NCI-H2196 treated with DMSO at 0.1 percent for 48 hours (cell line): ENCODE measurements around the gene NTRK2.

ENCODE experiments used
- DNase-seq: peaks from one replicate; lab custom pipeline; 2025; ENCODE audit not compliant: unreplicated experiment; lab: John Stamatoyannopoulos, UW

NTRK2 gene

DNA sequence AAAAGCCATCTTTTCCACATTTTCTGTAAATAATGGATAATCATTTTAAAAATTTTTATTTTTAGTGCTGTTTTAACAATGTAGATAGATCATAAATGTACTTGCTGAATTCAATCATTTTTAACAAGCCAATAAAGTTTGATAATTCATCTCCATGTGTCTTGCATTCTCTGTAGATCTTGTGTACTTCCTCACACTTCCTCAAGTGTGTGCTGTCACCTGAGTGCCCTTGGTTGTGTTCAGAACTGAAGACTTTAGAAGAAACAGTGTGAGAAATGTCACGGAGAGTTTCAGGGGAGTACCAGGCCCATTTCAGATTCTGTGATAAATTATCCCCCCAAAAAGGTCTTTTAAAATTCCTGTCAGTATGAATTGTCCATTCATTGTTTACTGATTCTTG lies 146.0 kb downstream of the NTRK2 start:
- no peak for DNase-seq

DNA sequence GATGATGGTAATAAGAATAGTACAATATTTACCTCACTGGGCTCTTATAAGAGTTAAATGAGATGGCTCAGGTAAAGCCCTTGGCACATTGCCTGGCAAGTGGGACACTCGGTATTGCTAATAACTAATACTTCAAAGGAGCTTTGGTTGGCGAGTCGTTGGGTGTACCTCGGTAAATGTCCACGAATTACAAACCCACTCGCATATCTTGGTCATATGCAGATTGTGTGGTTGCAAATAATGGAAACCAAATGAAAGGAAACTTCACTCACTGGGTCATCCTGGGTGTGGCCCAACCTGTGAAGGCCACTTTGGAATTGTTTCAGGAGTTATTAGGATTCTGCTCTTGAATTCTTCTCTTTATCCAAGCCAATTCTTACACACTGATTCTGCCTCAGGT lies 147.5 kb downstream of the NTRK2 start:
- no peak for DNase-seq

DNA sequence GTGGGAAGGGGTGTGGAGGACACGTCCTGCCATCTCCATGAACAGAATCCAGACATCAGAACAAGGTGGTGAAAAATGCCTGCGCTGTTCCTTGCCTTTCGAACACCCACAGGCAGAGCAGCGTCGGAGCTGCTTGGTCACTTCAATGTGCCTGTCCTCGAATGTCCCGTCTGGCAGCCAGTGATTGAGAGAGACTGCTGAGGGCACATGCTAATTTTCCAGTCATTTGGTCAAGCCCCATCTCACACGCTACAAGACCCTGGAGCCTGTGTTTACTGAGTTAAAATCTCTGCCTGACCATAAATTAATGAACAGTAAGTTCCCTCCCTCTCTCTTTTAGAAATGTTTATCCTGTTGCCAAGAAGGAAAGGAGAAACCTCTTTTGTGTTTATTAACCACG lies 149.3 kb downstream of the NTRK2 start:
- DNase-seq: no peak

DNA sequence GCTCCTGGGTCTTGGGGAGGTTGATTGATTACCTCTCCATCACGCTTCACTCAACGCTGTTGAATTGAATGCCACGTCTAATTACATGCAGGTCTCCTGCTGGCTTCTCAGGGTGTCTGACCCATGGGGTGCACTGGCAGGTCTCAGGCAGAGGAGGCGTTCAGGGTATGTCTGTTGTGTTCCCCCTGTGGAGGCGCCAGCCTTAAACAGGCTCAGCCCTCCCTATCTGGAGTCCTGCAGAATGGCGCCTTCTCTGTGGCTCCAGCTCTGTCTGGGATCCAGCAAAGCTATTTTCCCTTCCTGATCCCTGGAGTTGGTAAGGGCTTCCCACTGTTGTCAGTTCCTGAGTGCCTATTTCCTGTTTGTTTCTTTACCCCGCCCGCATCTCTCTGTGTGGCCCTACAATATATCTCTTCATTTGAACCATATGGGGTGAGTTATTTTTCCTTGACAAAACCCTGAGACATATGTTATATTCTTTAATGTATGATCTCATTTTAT lies 150.0 kb downstream of the NTRK2 start:
- no peak for DNase-seq

DNA sequence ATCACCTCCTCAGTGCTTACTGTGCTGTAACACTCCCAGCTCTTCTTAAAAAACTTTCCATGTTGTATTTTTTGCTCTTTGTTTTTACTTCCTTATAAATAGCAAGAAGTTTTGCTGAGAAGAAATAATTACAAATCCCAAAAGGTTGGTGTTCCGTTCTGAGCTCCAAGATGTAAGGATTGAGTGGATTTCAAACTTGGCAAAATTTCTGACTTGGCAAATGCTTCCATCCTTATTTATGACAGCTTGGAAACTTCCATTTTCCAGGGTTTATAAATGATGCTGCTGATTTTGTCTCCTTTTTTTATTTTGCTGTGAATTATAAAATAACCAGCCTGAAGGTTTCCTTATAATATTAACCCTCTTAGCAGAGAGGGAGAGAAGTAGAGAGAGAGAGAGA lies 151.9 kb downstream of the NTRK2 start:
- DNase-seq: no peak

DNA sequence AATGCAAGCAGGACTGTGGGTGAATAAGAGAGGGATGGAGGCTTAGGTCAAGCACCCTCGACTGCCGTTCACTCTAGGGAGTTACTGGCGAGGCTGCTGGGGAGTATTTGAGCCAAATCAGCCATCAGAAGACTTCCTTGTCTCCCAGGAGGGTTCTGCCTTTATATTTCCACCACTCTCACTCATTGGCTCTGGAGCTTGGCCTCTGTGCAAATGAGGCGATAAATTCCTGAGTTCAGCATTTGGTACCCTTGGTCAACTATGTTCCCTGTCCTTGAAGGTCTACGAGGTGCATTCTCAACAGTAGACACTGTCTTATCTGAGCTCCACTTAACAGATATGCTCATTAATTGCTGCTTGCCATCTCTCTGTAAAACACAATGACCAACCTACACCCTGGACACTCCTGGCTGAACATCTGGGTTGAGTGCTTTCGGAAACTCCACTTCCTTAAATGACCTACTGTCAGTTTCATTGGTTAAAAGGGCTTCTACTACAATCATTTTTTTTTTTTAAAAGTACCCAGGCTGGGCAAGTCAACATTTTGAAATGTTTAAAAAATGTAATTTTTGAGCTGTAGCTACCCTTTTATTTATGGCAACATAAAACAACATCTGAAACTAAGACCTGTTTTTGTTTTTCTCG lies 153.2 kb downstream of the NTRK2 start:
- no peak for DNase-seq

DNA sequence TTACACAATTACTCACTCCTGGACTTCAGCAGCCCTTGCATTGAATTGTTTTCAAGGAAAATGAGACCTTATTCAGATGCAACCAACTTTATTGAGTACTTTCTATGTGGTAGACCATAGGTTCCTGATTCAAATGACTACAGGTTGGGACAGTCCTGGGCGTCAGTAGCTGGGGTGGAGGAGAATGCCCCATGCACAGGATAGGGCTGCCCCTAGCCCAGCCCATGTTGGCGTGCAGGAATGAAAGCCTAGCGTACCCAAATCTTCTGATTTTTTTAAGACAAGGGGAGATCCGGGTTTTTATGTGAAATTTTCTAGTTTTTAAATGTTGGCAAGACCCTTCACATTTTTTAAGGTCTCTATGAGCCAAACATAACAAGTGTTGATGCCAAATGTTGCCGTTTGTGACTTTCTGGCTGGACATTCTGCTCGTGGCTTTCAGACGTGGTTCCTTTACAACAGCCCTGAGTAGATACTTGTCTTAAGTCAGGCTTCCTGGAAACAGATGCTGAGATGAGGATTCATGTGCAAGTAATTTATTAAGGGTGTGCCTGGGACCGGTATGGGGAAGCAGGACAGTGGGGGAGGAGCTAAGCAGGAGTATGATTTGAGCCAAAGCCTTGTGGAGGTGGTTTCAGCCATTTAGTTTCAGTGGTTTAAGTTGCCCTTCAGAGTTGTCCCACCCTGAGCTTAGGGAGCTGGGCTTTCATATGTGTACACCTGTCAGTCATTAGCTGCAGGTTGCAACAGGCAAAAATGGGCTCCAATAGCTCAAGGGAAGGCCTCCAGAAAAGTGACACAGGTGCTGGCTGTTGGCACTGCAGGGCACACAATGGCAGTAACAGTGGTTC lies 154.1 kb downstream of the NTRK2 start:
- DNase-seq: no peak

DNA sequence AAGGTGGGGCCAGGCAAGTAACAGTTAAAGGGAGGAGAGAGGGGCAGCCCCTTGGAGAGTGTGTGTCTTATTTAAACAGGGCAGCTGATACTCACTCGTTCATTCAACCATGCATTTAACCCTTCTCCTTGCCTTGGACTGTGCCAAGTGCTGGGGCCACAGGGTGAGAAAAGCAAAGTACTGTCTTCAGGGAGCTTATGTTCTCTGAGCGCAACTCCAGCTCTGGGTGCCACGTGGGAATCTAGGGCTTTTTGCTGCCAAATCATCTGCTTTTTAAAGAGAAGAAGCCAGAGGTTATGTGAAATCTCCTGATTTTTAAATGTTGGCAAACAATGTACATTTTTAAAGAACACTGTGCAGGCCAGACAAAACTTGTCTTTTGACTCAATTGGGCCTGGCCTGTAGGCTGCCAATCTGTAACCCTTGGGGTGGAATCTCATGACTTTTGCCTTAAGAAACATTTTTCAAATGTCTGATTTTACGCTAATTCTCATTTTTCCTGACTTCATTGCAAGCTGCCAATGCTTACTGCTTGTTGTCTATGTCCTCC lies 157.8 kb downstream of the NTRK2 start:
- DNase-seq: no peak

DNA sequence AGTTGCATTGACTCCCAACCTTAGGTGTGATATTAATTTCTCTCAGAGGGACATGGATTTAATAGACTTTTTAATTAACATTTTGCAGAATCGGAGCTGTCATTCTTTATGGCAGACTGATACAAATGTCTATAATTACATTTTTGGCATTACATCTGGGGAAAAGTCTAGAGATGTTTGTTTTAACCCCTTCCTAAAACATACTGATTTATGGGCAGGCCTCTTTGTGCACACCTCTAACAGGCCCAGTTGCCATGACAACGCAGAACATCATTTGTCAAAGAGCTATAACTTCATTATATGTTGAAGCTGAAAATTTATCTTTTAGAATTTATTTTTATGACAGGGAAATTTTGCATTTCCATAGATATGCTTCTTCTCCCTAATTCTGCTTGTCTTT lies 158.5 kb downstream of the NTRK2 start:
- DNase-seq: no peak

DNA sequence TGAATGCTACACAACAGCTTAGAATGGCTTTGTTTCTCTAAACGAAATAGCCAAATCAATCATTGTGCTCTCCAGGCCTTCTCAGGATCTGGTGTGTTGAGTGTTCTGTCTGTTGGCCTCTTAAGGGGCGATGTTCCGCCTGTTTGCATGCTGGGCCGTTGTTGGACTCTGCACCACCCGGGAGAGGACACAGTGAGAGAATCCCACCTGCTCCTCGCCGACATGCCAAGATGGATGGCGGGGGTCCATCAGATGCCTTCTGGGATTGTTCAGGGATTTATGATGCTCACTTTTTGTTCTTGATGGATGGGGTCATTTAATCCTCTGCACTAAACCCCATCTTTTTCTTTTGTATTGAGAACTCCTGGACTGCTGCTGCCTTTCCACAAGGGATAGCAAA lies 159.9 kb downstream of the NTRK2 start:
- no peak for DNase-seq

DNA sequence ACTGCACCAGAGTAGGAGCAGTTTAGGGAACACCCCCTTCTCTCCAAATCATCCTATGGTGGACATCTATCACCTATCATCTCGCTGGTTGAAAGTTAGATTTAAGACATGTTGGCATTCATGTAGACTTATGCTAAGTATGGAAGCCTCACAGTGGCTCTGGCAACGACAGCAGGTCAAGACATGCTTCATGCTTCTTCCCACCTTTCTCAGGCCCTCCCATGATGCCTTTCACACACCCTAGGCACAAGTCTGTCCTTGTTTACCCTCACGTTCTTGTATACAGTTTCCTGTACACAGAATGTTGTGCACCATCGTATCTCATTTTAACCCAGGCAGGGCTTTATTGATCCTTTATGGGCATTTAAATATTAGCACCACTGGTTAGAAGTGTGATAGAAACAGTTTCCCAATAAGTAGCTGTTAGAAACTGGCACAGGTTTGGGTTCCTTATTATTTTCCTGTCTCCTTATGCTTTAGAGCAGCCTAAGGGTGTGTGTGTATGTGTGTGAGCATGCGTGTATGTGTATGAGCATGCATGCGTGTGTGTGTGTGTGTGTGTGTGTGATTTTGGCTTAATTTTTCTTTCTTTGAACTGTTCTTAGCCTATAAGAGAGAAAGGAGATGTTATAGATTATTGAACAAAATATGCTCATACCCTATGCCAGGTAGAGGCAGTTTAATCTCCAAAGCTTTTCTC lies 160.6 kb downstream of the NTRK2 start:
- no peak for DNase-seq

DNA sequence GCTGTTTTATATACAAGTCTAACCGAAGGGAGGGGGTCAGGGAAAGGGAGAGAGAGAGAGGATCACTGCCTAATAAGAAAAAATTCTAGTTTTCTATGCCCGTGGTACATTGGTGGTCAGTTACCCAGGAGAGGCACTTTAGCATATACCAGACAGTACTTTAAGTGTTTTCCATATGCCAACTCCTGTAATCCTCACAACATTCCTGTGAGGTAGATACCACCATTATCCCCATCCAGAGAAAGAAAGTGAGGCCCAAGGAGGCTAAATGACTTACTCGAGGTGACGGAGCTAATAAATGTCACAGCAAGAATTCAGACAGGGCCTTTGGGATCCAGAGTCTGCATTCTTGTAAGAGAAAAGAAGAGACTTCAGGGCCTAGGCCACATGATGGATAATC lies 161.8 kb downstream of the NTRK2 start:
- no peak for DNase-seq

DNA sequence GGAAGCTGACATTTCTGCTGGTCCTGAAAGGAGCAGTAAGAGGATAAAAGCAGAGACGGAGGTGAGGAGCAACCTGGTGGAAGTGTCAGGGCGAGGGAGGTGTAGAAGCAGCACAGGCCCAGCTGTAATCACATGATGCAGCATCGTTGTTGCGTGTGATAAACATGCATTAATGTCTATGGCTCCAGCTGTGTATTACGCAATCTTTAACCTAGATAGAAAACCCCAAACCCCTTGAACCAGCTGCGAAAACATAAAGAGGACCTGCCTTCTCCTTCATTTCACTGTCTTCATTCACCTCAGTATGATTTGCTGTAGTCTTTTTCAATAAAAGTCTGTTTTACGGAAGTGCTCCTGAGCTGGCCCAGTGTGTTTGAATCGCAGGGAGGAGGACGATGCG lies 162.9 kb downstream of the NTRK2 start:
- DNase-seq: no peak

DNA sequence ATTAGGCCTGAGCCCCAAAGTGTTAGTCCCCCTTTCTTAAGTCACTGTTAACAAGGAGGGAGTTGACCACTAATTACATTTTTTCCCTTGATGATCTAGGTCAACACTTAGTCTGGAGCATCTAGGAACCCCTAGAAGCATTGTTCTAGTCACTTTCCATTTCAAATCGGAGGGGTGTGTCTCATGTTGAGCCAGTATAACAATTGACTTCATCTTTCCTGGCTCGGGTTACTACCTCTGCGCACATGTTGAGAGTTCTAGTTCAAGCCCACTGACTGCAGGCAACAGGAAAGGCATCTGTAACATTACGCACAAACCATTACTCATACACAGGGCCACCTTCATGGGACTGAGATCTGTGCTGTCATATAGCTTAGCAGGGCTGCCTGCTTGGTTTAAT lies 164.9 kb downstream of the NTRK2 start:
- DNase-seq: no peak

DNA sequence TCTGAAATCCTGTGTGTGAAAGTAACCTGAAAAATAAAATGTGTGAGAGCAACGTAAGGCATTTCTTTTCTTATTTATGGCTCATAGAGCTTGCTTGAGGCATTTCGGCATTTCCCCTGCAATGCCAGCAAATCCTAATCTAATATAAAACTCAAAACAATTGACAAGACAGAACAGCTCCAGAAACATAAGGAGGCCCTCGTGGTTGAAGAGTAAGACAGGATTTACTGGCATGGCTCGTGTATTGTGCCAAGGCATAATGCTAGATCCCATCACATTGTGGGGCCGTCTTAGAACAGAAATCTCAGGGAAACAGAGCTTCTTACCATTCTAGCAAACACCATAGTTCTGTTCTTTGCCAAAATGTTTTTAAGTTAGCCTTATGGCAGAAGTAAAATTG lies 166.2 kb downstream of the NTRK2 start:
- DNase-seq: no peak

DNA sequence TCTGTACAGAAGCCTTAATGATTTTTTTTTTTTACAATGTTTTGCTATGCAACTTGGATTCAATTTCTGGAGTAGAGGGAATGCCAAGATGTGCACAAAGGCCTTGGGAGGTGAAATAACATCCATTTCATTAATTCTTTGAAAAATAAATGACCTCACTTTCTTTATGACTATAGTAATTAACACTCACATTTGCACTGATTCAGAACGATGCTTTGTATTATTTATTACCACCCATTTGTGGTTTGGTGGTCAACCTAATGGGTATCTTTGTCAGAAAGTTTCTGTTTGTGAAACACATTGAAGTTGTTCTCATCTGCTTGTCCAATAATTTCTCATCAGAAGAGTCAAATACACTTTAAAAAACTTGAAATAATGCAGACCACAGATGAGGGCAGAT lies 169.3 kb downstream of the NTRK2 start:
- DNase-seq: no peak

DNA sequence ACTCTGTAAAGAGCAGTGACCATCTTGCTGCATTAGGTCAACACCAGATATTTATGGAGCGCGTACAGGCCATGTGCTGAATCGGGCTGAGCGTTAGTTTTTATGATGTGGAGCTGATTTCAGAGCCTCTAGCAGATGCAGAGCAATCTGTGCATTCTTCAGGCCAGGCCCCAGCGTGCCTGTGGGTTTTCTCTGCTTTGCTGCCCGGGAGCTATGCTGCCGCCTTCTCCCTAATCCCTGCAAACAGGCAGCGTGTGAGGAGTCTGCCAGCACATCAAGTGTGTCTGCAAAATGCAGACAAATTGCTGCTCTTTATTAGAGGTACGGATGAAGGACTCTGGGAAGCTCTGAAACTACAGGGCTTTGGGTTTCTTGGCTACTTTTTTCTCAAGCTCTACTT lies 170.0 kb downstream of the NTRK2 start:
- no peak for DNase-seq

DNA sequence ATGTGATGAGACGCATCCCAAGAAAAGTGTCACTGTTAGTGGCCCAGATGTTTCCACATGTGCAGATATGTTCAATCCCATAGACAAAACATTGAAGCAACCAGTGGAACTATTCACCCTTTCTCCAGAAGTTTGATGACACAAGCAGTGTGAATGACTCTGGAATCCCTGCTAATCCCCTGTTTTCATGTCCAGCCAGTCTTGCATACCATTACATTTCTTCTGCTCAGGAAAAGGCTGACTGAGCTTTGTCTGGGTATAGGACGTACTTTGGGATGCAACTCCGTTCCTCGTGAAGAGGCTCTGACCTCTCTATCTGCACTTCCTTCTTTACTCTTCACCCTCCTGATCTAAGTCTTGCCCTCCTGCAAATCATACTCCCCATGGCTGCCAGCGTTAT lies 172.4 kb downstream of the NTRK2 start:
- DNase-seq: no peak

DNA sequence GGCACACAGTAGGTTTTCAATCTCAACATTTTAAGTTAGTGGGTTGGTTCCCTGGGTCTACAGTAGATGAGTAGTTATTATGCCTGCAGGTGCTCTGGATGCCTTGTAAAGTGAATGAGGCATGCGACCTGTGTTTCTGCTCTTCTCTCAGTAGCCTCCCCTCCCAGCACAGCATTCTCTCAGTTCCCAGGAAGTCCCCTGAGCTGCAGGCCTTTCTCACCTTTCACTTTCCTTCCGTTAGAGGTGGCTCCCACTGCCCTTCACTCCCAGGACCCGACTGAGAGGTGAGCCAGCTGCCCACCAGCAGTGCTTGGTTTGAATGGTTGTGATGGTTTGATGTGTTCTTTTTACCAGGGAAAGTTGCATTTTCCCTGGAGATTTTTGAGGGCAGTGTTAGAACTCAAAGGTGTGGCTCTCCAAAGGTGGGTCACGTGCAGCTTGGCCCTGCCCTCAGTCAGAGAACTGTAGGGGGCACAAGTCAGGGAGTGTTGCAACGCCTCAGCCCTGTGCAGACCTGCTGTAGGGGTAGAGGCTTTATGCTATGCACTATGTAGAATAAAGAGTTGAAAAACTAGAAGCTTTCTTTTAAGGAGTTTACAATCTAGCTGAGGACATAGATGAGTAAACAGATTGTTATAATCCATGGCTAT lies 173.8 kb downstream of the NTRK2 start:
- DNase-seq: no peak

DNA sequence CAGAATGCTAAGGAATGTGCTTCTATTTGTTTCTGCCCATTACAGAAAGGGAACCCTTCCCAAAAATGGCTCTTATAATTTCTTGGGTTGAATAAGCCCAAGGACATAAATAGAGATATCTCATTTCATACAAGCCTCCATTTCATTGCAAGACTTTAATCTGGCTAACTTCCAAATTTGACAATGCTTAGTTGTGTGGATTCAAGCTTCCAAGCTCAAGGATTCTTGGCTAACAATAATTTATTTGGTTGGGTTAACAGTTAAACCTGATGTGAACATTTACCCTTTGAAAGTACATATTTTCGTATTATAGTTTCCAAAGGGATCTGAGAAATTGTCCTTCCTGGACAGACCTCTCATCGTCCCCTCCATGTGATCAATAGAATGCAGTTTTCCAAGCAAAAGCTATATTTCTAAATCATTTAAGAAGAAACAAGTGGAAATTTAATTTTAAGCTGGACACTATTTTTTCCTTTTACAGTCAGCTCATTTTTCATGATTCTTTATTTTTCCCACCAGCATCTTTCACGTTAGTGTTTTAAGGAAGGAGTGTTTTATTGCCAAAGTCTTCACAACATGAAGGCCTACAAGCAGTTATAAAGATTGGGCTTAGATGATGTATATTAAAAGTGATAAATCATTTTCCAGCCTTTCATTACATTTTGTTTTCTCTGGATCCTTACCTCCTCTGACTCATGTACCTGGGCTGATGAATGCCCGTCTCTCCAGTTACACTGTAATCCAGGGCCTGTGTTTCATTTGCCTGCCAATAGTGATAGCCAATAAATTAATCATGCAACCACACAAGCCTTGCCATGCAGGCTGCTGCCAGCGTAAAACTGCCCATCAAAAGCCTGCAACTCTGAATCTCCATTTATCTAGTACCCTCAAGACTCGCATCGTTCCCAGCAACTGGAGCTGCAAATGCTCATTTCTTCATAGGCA lies 176.7 kb downstream of the NTRK2 start:
- DNase-seq: no peak
